K562 (cell line): Measurements from ENCODE around the gene CCDC141. TPM values are rescaled to one million over a fixed set of nuclear protein-coding genes. Genes with fewer than 3 reads are reported as not detected.

Experiments used
- ATAC-seq: fragments of 200-7000 bp; cut with Tn5 transposase; 3 replicates; pipeline ENCODE4 v1.9.1; 2020; ENCODE audit warnings: moderate library complexity
- BruUV-seq: library from RNA; stranded (reverse); fragments of 400-500 nt; replicated peaks from 2 replicates; lab custom pipeline; 2021; lab: Mats Ljungman, UMichigan
- CTCF ChIA-PET: fragments of 300-600 bp; formaldehyde crosslinking; extraction: SDS; loops from one replicate; lab custom pipeline; 2021; ENCODE audit warnings: low intra/inter-chr PET ratio; lab: Yijun Ruan, JAX
- POLR2A ChIA-PET: fragments of 300-600, 350-650 bp; sonication (Branson Sonifier 250); formaldehyde crosslinking; extraction: SDS; loops from one replicate; lab custom pipeline; 2021; ENCODE audit warnings: antibody characterized with exemption, inconsistent platforms; lab: Yijun Ruan, JAX
- DNase-seq, 4 experiments: peaks; one replicate each; pipeline versions ENCODE4 v3.0.0 to v3.0.0-alpha.2; 2011 to 2018; ENCODE audit warnings: low spot score in 3 of 4, mixed read lengths in 3 of 4; ENCODE audit errors: extremely low read depth in 1 of 4
- FAIRE-seq: peaks from 2 replicates; lab custom pipeline; 2011; peaks lifted over from hg19 to GRCh38; lab: Jason Lieb, UNC
- H2AFZ ChIP-seq: 2 replicates; pipeline ENCODE4 v1.6.0; 2011; ENCODE audit warnings: low read depth, low read length, control low read depth, inconsistent platforms
- H3K27ac ChIP-seq: fragments of 200-600 bp; 3 replicates; pipeline ENCODE4 v1.8.0; 2011; ENCODE audit warnings: low read depth, mild to moderate bottlenecking, control low read depth, inconsistent platforms, low read length, moderate library complexity, mixed read lengths; ENCODE audit errors: extremely low read depth
- H3K27me3 ChIP-seq, 2 experiments: fragments of 300-600 bp in 1 of 2; 2 replicates in 1 of 2; 3 replicates in 1 of 2; pipeline versions ENCODE4 v1.6.0 to v1.8.0; 2011; ENCODE audit warnings: inconsistent platforms in 2 of 2, low read length in 2 of 2, mild to moderate bottlenecking in 1 of 2, mixed read lengths in 1 of 2, moderate library complexity in 1 of 2; ENCODE audit not compliant: control insufficient read depth in 2 of 2, insufficient read depth in 2 of 2
- H3K36me3 ChIP-seq: fragments of 300-600 bp; 3 replicates; pipeline ENCODE4 v1.8.0; 2011; ENCODE audit warnings: mild to moderate bottlenecking, low read length, inconsistent platforms; ENCODE audit not compliant: control insufficient read depth, insufficient read depth
- H3K4me1 ChIP-seq, 2 experiments: fragments of 200-600 bp in 1 of 2; replicated peaks in 1 of 2; 2 replicates in 1 of 2; 3 replicates in 1 of 2; pipeline versions ENCODE4 v1.5.1 to v1.8.0; 2011; ENCODE audit warnings: inconsistent platforms in 2 of 2, low read length in 2 of 2, mild to moderate bottlenecking in 1 of 2, mixed read lengths in 1 of 2, moderate library complexity in 1 of 2; ENCODE audit not compliant: control insufficient read depth in 2 of 2, insufficient read depth in 2 of 2
- H3K4me2 ChIP-seq: 2 replicates; pipeline ENCODE4 v1.6.1; 2011; ENCODE audit warnings: low read length, control low read depth, inconsistent platforms, mixed read lengths; ENCODE audit not compliant: insufficient read depth
- H3K4me3 ChIP-seq: fragments of 200-600 bp; sonication (generic), shearing (Covaris generic); 2 replicates; pipeline ENCODE4 v1.5.1; 2016; ENCODE audit warnings: control low read depth, inconsistent platforms
- H3K79me2 ChIP-seq: fragments of 200-600 bp; 3 replicates; pipeline ENCODE4 v1.8.0; 2011; ENCODE audit warnings: low read length, inconsistent platforms; ENCODE audit not compliant: control insufficient read depth, insufficient read depth
- H3K9ac ChIP-seq, 2 experiments: 2 replicates each; pipeline versions ENCODE4 v1.6.0 to v1.6.1; 2011; ENCODE audit warnings: low read depth in 2 of 2, low read length in 2 of 2, control low read depth in 1 of 2, inconsistent platforms in 1 of 2, mild to moderate bottlenecking in 1 of 2, mixed read lengths in 1 of 2; ENCODE audit not compliant: insufficient read depth in 1 of 2
- H3K9me1 ChIP-seq: one replicate; pipeline ENCODE4 v1.6.0; 2011; ENCODE audit warnings: inconsistent platforms, mild to moderate bottlenecking, low read length, moderate library complexity; ENCODE audit not compliant: control insufficient read depth, insufficient read depth
- H3K9me3 ChIP-seq: replicated peaks from 2 replicates; pipeline ENCODE4 v1.5.1; 2011; ENCODE audit warnings: low read depth, low read length, inconsistent platforms; ENCODE audit not compliant: control insufficient read depth, insufficient read depth
- H4K20me1 ChIP-seq: replicated peaks from 2 replicates; pipeline ENCODE4 v1.6.1; 2011; ENCODE audit warnings: low read length, inconsistent platforms, mixed read lengths; ENCODE audit not compliant: control insufficient read depth, insufficient read depth
- ARID4B ChIP-seq: sonication (generic); formaldehyde crosslinking; IDR thresholded peaks from 2 replicates; pipeline ENCODE4 v1.8.0; 2022; ENCODE audit warnings: mild to moderate bottlenecking, missing genetic modification reagents
- HLTF ChIP-seq: fragments of 450-650 bp; IDR thresholded peaks from 2 replicates; pipeline ENCODE4 v1.6.1; 2016
- KDM1A ChIP-seq, 2 experiments: fragments of 450-650 bp; IDR thresholded peaks; 2 replicates each; pipeline ENCODE4 v1.6.1; 2016; ENCODE audit warnings: mild to moderate bottlenecking in 2 of 2
- NR3C1 ChIP-seq: sonication (generic); formaldehyde crosslinking; IDR thresholded peaks from 2 replicates; pipeline ENCODE4 v1.8.1; 2022; ENCODE audit warnings: missing genetic modification reagents
- SMARCC2 ChIP-seq: fragments of 450-650 bp; IDR thresholded peaks from 2 replicates; pipeline ENCODE4 v1.6.1; 2017; ENCODE audit warnings: antibody characterized with exemption, moderate library complexity, mild to moderate bottlenecking, low read depth
- THRAP3 ChIP-seq: fragments of 450-650 bp; IDR thresholded peaks from 2 replicates; pipeline ENCODE4 v1.6.1; 2016; ENCODE audit warnings: mild to moderate bottlenecking, inconsistent platforms, borderline replicate concordance
- ZBTB5 ChIP-seq: fragments of 450-650 bp; IDR thresholded peaks from 2 replicates; pipeline ENCODE4 v1.6.1; 2017; ENCODE audit warnings: antibody characterized with exemption
- ZNF449 ChIP-seq: fragments of 250-450 bp; sonication (Bioruptor Pico); IDR thresholded peaks from 2 replicates; pipeline ENCODE4 v1.8.0; 2022; ENCODE audit warnings: moderate library complexity, mild to moderate bottlenecking, inconsistent platforms
- ZNF507 ChIP-seq: conservative IDR thresholded peaks from 2 replicates; pipeline ENCODE4 v1.6.1; 2017; ENCODE audit warnings: missing genetic modification characterization, missing compliant biosample characterization
- ZNF518B ChIP-seq: fragments of 250-450 bp; sonication (Bioruptor Pico); IDR thresholded peaks from 2 replicates; pipeline ENCODE4 v1.5.0; 2021; ENCODE audit warnings: mild to moderate bottlenecking, moderate library complexity
- ZNF551 ChIP-seq: fragments of 250-450 bp; sonication (Bioruptor Pico); IDR thresholded peaks from 2 replicates; pipeline ENCODE4 v1.5.0; 2021; ENCODE audit warnings: mild to moderate bottlenecking, moderate library complexity
- ZNF76 ChIP-seq: fragments of 250-450 bp; sonication (Bioruptor Pico); IDR thresholded peaks from 2 replicates; pipeline ENCODE4 v1.4.0; 2020; ENCODE audit warnings: mild to moderate bottlenecking, moderate library complexity, borderline replicate concordance
- WGBS: fragments of 100-300 bp; shearing (Covaris generic); methylation state at CpG from one replicate; pipeline ENCODE4 v1.1.6; 2016; ENCODE audit warnings: low coverage, mixed read lengths; ENCODE audit not compliant: insufficient coverage; ENCODE audit errors: missing lambda C conversion rate; 5-methylcytosine and 5-hydroxymethylcytosine counted together
- in situ Hi-C: fragments of 300-500 bp; cut with MboI; formaldehyde crosslinking; loops from 4 replicates; pipeline ENCODE4 v1.15.0; 2018; ENCODE audit warnings: inconsistent platforms, mixed read lengths
- intact Hi-C: fragments of 100-400 bp; cut with micrococcal nuclease; formaldehyde crosslinking; loops from 2 replicates; pipeline ENCODE4 v1.14.2; 2022
- polyA plus RNA-seq, 8 experiments: library from polyadenylated mRNA; depleted of rRNA in 4 of 8; stranded (reverse) in 5 of 8; unstranded in 3 of 8; fragments of >200 nt; fragmentation: Nextera tagmentation in 2 of 8; fragmentation: Illumina TruSeq in 1 of 8; extraction: Ambion mirVana in 2 of 8; extraction: Trizol in 1 of 8; gene quantifications; 2 replicates each; pipeline versions ENCODE4 v1.2.1 to v1.2.3, GENCODE V29; 2011 to 2014; ENCODE audit warnings: inconsistent platforms in 1 of 8, missing spikeins in 1 of 8
- total RNA-seq, 7 experiments: library from RNA; depleted of rRNA in 6 of 7; stranded (reverse); fragments of >200 nt in 6 of 7; fragmentation: Illumina TruSeq in 2 of 7; extraction: Trizol in 2 of 7; gene quantifications; 2 replicates each; pipeline versions ENCODE4 v1.2.1 to v1.2.3, GENCODE V29; 2011 to 2021; ENCODE audit warnings: low replicate concordance in 1 of 7

Gene CCDC141
- total and polyA plus RNA-seq, 9 of the 15 experiments (the other 6 are each of a cell fraction or from before 2014, with no cell fraction given) = 0.09 TPM; not detected in 8

GRCh38 chr2:178998539-178998938 lies 51.4 kb downstream of the CCDC141 start:
- H3K9me3 ChIP-seq = no peaks in the 10 kb centered on the region
- no TSS peak for BruUV-seq
- no peak overlapping the region for H2AFZ ChIP-seq
- no peak overlapping the region for H3K27ac ChIP-seq
- WGBS = 3% methylated on average over 2 of the region's 2 CpGs
- intact Hi-C loops (no loop called here), in situ Hi-C loops (no loop called here)
- no peaks in the 10 kb centered on the region for H3K9me1 ChIP-seq
- no peak overlapping the region for H3K4me3 ChIP-seq
- CTCF ChIA-PET = no interaction called here
- no peaks in the 10 kb centered on the region for H4K20me1 ChIP-seq
- no peaks in the 10 kb centered on the region for H3K27me3 ChIP-seq
- H3K4me1 ChIP-seq = no peaks in the 10 kb centered on the region
- FAIRE-seq = no peak
- no peak overlapping the region for H3K4me2 ChIP-seq
- POLR2A ChIA-PET = no interaction called here
- ATAC-seq = no peak
- H3K9ac ChIP-seq = no peak overlapping the region
- no peaks in the 10 kb centered on the region for H3K79me2 ChIP-seq
- no peak for DNase-seq
- no peaks in the 10 kb centered on the region for H3K36me3 ChIP-seq
- TF ChIP-seq THRAP3 = no peak
- TF ChIP-seq ZBTB5 = no peak
- TF ChIP-seq NR3C1 (CRISPR knock-in tag) = no peak
- TF ChIP-seq ARID4B = no peak
- no peak for TF ChIP-seq SMARCC2
- no peak for TF ChIP-seq ZNF507 (tag)
- TF ChIP-seq KDM1A (IDR thresholded peaks at IDR 0.05) = no peak
- TF ChIP-seq ZNF449 (CRISPR knock-in tag) = no peak
- no peak for TF ChIP-seq ZNF76 (CRISPR knock-in tag)
- TF ChIP-seq ZNF551 = no peak
- no peak for TF ChIP-seq ZNF518B
- TF ChIP-seq HLTF = no peak
